Breast epithelium (tissue), 3 donors: Measurements from ENCODE around the gene TMEM43.

Experiments used
- POLR2AphosphoS5 ChIP-seq, 3 donors: sonication (generic); formaldehyde crosslinking; IDR thresholded peaks; one replicate each; pipeline ENCODE4 v1.6.1; 2017; ENCODE audit warnings: antibody characterized with exemption in 3 of 3
- TF ChIP-seq, protein P1 (sequence below), 3 donors: fragments of 450-650 bp; IDR thresholded peaks; one replicate each; pipeline ENCODE4 v1.5.1; 2016 to 2017; ENCODE audit warnings: antibody characterized with exemption in 3 of 3, mild to moderate bottlenecking in 3 of 3, moderate library complexity in 3 of 3

DNA sequence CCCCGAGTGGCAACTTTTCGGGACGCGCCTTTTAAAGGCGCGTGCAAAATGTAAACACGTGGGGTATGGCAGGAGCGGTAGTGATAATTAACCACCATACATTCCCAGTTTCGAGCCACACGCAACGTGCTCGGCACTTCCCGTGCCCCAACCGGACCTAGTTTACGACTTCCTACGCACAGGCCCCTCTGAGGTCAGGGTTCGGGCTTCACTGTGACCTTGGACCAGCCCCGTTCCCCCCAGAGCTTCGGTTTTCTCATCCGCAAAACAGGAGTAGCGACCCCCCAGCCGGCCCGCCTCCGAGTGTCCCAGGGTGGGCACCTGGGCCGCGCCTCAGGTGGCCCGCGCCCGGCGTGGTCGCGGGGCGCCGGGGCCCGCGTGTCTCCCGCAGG, 633 bp upstream of the TMEM43 start:
- TF ChIP-seq, protein P1, sequence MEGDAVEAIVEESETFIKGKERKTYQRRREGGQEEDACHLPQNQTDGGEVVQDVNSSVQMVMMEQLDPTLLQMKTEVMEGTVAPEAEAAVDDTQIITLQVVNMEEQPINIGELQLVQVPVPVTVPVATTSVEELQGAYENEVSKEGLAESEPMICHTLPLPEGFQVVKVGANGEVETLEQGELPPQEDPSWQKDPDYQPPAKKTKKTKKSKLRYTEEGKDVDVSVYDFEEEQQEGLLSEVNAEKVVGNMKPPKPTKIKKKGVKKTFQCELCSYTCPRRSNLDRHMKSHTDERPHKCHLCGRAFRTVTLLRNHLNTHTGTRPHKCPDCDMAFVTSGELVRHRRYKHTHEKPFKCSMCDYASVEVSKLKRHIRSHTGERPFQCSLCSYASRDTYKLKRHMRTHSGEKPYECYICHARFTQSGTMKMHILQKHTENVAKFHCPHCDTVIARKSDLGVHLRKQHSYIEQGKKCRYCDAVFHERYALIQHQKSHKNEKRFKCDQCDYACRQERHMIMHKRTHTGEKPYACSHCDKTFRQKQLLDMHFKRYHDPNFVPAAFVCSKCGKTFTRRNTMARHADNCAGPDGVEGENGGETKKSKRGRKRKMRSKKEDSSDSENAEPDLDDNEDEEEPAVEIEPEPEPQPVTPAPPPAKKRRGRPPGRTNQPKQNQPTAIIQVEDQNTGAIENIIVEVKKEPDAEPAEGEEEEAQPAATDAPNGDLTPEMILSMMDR (IDR thresholded peaks at IDR 0.05) = no peak
- TF ChIP-seq POLR2AphosphoS5 (IDR thresholded peaks at IDR 0.05) = no peak
